GM21619 (cell line): ENCODE measurements around the gene MEGF9.

Experiments
- ATAC-seq: cut with Tn5 transposase; IDR thresholded peaks from one replicate; pipeline ENCODE4 v1.9.1; 2021; ENCODE audit not compliant: unreplicated experiment

Gene MEGF9

GRCh38 chr9:120733190-120733589, 18.9 kb upstream of the MEGF9 start:
- ATAC-seq = no peak

- ATAC-seq = no peak
Measured at GRCh38 chr9:120730654-120731514, 16.6 kb upstream of the MEGF9 start.

DNA sequence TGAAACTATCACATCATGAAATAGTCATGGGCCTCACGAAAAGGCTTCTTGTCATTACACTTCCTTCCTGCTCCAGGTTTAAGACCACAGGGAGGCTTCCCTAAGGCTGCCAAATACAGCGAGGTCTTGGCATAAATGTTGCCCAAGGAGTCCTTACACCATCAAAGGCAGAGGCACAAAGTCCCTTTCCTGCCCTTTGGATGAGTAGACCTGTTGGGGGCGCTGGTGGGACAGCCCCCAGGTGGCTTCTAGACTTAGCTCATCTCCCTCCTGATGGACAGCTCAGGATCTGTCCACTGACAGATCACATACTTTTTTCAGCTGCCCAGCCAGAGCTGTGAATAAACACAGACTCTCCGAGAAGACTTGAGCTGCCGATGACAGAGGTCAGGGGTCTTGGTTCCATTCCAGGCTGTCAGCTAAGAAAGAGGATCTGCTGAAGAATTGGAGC, 15.5 kb upstream of the MEGF9 start:
- ATAC-seq = no peak

DNA sequence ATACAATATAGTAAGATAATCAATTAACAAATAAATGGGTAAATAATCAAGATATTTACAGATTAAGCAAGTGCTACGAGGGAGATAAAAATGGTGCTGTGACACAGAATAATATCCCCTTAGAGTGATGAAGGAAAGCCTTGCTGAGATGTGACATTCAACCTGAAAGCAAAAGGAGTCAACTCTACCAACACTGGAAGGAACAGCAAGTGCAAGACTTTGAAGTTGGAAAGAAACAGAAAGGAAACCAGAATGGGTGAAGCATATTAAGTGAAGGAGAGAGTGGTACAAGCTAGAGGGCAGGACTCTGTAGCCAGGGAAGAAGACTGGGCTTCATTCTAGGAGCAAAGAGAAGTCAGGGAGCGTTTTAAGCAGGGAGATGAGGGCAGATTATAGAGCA, 12.2 kb upstream of the MEGF9 start:
- ATAC-seq = no peak

DNA sequence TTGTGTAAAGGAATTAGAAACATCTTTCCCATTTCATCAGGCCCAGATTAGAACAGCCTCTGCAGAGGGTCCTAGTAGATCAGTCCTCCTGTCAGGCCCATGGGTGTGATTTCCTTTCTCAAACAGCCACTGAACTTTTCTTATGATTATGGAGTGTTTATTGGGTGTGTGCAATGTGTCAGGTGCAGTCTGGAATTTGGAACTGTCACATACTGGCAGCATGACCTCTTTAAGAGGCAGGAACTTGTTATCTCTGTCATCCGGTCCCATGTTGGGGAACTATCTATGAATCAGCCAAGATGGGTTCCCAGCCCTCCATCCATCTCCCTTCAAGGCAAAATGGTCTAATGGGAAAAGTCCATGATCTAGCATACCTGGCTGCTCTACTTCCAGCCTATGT, 11.6 kb upstream of the MEGF9 start:
- no peak for ATAC-seq

DNA sequence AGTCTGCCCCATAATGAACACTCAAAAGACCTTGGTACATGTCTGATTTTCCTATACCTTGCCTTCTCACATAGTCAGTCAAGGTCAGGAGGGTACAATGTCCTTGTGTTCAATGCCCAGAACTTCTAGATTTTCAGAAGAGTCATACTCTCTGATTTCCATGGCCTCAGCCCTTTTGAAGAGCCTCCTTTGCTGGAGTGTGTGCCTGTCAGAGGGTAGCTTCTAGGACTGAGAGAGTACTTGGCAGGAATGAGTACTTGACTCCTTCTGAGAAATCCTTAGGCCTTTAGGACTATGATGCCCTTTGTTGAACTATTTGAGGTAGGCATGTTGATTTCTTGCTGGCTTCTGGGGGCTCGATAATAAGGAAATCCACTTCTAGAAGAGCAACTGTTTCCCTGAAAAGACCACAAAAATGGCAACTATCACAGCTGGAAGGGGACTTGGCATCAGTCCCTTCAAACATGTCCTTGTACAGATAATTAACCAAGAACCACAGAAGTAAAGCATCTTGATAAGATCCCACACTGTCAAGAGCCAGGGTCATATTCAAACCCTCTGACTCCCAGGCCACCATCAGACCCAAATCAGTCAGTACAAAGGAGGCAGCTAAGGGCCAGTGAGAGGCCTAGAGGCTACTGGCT, 10.6 kb upstream of the MEGF9 start:
- ATAC-seq = no peak

DNA sequence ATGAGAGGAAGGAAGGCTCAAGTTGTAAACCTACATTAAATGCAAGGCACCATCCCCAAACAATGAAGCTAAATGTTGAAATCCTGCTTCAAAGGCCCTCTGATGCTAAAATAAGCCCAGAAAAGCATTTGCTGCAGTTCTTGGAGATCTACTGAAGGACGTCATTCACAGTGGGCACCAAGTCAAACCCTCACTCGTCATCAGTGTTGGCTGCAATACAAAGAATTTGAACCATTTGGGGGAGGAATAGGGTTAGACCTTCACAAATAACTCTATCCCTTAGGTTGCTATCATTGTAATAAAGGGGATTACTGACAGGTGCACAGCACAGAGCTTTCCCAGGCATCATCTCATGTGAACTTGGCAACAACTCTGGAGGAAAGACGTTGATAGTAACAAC, 9.3 kb upstream of the MEGF9 start:
- ATAC-seq = no peak

DNA sequence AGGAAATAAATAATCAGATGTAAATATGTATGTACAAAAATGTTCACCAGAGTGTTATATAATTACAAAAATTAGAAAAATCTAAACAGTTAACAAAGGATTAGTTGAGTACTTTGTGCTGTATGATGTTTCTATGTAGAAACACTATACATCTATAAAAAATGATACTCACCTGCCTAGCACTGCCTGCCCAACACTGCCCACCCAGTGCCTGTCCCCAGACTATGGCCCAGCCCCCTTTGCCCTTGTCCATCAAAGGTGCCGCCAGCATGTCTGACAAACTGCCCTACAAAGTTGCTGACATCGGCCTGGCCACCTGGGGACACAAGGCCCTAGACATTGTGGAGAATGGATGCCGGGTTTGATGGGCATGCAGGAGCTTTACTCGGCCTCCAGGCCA, 6.1 kb upstream of the MEGF9 start:
- no peak for ATAC-seq

- no peak for ATAC-seq
Measured at GRCh38 chr9:120718316-120718715, 4.0 kb upstream of the MEGF9 start.

GRCh38 chr9:120717176-120717575, 2.9 kb upstream of the MEGF9 start:
- ATAC-seq = no peak

GRCh38 chr9:120716483-120716882, 2.2 kb upstream of the MEGF9 start:
- ATAC-seq = no peak

- ATAC-seq = no peak
Measured at GRCh38 chr9:120715389-120715924, 1.2 kb upstream of the MEGF9 start.

DNA sequence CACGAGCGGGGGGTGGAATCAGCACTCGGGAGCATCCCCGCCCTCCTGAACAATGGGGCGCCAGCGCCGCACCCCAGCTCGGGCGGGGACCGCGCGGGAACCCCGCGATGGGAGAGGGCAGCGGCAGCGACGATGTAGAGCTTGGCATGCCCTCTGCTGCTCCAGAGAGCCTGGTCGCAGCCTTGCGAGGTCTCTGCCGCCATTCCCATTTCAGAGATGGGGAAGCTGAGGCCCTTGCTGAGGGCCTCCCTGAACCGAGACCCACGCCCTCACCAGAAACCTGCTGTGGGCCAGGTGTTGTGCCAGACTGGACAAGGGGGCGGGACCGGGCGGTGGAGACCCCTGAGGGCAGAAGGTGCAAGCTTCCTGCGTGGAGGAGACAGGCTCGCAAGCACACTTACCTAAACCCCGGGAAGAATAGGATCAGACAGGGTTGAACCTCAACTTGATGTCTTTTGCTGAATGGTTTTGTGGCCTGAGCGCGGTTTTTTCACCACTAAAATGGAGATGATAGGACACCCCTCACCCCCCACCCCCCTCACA, 647 bp upstream of the MEGF9 start:
- peak; percentile 23 for ATAC-seq

DNA sequence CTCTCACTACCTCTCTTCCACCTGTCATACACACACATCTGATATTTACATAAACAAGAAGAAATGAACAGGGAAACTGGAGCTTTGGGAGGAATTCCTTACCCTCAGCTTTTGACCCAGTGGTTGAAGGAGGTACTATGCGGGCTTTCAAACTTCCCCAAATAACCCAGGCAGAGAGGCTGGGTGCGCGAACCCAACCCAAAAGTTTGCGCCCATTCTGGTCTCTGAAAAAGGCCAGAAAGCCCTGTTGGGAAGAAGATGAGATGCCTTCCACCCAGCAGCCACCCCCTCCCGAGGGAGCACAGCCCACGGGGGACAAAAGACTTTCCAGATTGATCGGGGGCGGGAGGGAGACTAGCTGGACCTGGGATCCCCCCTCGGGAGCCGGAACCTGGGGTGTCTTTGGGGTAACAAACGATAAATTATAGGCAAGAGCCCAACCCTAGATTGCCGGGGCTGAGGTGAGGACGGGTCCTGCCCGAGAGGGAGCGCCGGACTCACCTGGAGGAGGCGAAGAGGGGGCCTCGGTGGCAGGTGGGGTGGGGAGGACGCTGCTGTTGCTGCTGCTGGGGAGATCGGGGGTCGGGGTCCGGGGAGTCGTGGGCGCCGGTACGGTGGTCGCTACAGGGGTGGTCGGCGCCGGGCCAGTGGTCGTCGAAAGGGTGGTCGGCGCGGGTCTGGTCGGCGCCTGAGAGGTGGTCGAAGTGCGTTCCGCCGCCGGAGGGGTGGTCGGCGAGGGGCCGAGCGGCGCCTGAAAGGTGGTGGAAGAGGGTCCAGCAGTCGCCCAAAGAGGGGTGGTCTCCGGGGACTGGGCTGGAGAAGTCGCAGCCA, 798 bp downstream of the MEGF9 start:
- ATAC-seq = no peak

DNA sequence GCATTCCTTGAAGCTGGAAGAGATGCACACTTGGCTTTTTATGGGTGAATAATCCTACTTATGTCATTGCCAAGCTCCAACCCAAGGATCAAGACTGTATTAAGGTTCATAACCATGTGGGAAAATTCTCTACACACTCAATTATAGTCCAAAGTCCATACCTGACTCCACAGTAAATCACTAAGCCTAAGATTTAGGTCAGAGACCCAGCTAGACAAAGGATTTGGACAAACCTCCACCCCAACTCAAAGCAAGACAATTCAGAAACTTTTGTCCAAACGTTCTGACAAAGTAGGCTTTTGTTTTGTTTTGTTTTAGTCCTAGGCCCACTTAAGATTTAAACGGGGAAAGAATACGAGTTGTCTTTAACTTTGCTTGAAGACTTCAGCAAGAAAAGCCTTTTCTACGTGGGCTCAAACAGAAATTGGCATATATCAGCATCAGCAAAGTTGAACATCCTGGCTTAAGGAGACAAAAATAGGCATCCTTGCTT, 1.7 kb downstream of the MEGF9 start:
- ATAC-seq = no peak

DNA sequence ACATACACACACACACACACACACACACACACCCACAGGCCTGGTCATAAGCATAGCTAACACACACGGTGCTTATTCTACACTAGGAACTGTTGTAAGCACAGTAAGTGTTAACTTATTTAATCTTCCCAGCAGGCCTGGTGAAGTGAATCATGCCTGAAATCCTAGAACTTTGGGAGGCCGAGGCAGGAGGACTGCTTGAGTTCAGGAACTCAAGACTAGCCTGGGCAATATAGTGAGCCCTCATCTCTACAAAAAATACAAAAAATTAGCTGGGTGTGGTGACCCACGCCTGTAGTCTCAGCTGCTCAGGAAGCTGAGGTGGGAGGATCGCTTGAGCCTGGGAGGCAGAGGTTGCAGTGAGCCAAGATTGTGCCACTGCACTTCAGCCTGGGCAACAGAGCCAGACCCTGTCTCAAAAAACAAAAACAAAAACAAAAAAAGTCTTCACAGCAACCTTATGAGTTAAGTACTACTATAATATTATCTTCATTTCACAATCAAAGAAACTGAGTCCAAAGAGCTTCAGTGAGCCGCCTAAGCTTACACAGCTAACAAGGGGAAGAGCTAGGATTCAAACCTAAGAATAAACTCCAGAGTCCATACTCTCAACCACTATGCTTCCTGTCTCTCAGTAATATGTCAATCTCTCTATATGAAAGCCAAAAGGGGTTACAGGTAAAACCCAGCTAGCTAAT, 2.3 kb downstream of the MEGF9 start:
- ATAC-seq = no peak

DNA sequence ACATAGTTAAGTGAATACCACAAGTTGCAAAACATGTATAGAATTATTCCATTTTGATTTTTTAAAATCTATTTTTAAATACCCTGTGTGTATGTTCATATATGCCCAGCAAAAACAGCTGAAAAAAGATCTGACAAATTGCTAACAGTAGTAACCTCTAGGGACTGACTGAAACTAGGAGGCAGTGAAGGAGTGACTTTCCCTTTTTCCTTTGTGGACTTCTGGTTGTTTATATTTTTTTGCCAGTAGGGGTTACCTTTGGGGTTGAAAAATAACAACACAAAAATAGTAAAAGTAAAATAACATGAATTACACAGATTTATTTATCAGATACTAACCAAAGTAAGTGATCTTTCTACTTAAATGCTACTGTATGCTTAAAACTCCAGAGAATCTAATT, 2.9 kb downstream of the MEGF9 start:
- no peak for ATAC-seq

DNA sequence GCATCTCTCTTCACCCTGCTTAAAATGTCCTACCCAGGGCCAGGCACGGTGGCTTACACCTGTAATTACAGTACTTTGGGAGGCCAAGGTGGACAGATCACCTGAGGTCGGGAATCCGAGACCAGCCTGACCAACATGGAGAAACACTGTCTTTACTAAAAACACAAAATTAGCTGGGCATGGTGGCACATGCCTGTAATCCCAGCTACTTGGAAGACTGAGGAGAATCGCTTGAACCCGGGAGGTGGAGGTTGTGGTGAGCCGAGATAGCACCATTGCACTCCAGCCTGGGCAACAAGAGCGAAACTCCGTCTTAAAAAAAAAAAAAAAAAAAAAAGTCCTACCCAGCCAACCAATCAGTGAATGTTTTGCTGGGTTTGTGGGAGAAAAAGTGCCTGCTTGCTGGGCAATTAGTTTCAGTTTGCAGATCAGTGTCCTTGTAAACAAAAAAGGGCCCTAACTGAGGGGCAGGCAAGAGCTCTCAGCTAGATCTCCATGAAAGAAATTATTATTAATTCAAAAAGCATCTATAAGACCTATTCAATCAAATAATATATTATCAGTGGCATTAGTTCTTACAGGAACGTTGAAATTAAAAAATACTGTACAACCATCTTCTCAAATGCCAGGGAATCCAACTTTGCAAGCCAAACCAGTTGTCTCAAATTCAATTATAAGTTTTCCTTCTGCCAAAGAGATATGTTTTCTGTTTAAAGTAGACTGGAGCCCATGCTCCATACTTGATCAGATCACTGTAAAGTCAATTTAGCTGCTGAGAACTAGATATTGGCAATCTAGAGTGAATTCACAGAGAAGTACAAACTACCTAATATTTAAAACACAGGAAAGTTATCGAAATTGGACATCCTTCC, 3.9 kb downstream of the MEGF9 start:
- ATAC-seq = no peak

DNA sequence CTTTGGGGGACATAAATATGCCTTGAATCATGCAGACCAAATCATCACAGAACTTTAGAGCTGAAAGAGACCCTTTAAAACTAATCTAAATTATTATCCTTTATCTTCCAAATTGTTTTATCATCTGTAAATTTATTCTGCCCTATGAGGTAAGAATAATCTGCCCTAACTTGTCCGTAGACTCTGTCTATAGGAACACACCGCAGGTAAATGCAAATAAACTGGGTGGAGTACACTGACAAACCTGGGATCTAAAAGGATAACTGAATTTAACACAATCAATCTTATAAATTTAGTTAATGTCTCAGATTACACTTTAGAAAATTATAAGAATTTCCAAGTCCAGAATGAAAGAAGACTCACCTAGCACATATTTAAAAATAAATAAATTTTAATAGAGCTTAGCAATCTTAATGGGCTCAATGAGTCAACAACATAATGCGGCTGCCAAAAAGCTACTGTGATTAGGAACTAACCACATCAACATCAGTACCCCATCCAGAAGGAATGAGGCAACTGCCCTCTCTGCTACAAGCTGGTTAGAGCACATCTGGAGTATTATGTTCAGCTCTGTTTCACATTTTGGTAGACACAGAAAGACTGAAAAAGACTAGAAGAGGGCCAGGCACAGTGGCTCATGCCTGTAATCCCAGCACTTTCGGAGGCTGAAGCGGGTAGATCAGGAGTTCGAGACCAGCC, 5.6 kb downstream of the MEGF9 start:
- ATAC-seq = no peak
